HepG2 (cell line): ENCODE results near the gene LARP1B. TPM values are rescaled to one million over a fixed set of nuclear protein-coding genes. Genes with fewer than 3 reads are reported as not detected.

Source experiments
- ATAC-seq: fragments of 200-7000 bp; cut with Tn5 transposase; 3 replicates; pipeline ENCODE4 v1.9.1; 2020; ENCODE audit warnings: mild to moderate bottlenecking, moderate library complexity
- BruUV-seq: library from RNA; stranded (reverse); fragments of 400-500 nt; replicated peaks from 2 replicates; lab custom pipeline; 2021; lab: Mats Ljungman, UMichigan
- CTCF ChIA-PET: fragments of 300-600 bp; formaldehyde crosslinking; extraction: SDS; loops from one replicate; lab custom pipeline; 2021; ENCODE audit warnings: low total read pairs, inconsistent platforms, low intra/inter-chr PET ratio; lab: Yijun Ruan, JAX
- POLR2A ChIA-PET: fragments of 350-600 bp; sonication (Branson Sonifier 250); formaldehyde crosslinking; loops from one replicate; lab custom pipeline; 2020; ENCODE audit warnings: antibody characterized with exemption, inconsistent platforms; lab: Yijun Ruan, JAX
- DNase-seq: peaks from one replicate; pipeline ENCODE4 v3.0.0-alpha.2; 2015; ENCODE audit warnings: low spot score
- FAIRE-seq: peaks from 3 replicates; lab custom pipeline; 2011; peaks lifted over from hg19 to GRCh38; lab: Jason Lieb, UNC
- H2AFZ ChIP-seq: one replicate; pipeline ENCODE4 v1.6.1; 2011; ENCODE audit warnings: low read length, inconsistent platforms
- H3K27ac ChIP-seq: fragments of 300-600 bp; 3 replicates; pipeline ENCODE4 v1.8.0; 2011; ENCODE audit warnings: mixed run types, mild to moderate bottlenecking, mixed read lengths, low read length, inconsistent platforms; ENCODE audit not compliant: insufficient read depth; ENCODE audit errors: extremely low read length
- H3K27me3 ChIP-seq, 2 experiments: fragments of 200-600 bp in 1 of 2; 2 replicates in 1 of 2; 3 replicates in 1 of 2; pipeline versions ENCODE4 v1.6.0 to v1.8.0; 2011; ENCODE audit warnings: low read length in 2 of 2, mild to moderate bottlenecking in 2 of 2, moderate library complexity in 2 of 2, inconsistent platforms in 1 of 2; ENCODE audit not compliant: insufficient read depth in 2 of 2, control insufficient read depth in 1 of 2
- H3K36me3 ChIP-seq, 2 experiments: fragments of 200-600 bp in 1 of 2; replicated peaks in 1 of 2; 2 replicates in 1 of 2; 3 replicates in 1 of 2; pipeline versions ENCODE4 v1.5.1 to v1.8.0; 2011; ENCODE audit warnings: low read length in 2 of 2, inconsistent platforms in 1 of 2; ENCODE audit not compliant: insufficient read depth in 2 of 2, control insufficient read depth in 1 of 2
- H3K4me1 ChIP-seq: 2 replicates; pipeline ENCODE4 v1.5.1; 2012; ENCODE audit warnings: low read length, inconsistent platforms; ENCODE audit not compliant: insufficient read depth
- H3K4me2 ChIP-seq: 2 replicates; pipeline ENCODE4 v1.6.0; 2011; ENCODE audit warnings: low read depth, low read length, inconsistent platforms
- H3K4me3 ChIP-seq, 3 experiments: fragments of 200-600 bp in 1 of 3; sonication (generic), shearing (Covaris generic) in 1 of 3; replicated peaks in 1 of 3; 2 replicates each; pipeline ENCODE4 v1.5.1; 2011 to 2016; ENCODE audit warnings: low read length in 3 of 3, inconsistent platforms in 2 of 3, low read depth in 2 of 3, mild to moderate bottlenecking in 2 of 3, control low read depth in 1 of 3, mixed read lengths in 1 of 3; ENCODE audit not compliant: insufficient read depth in 1 of 3
- H3K79me2 ChIP-seq: one replicate; pipeline ENCODE4 v1.6.1; 2011; ENCODE audit warnings: low read length, inconsistent platforms; ENCODE audit not compliant: insufficient read depth
- H3K9ac ChIP-seq: 2 replicates; pipeline ENCODE4 v1.6.0; 2011; ENCODE audit warnings: mild to moderate bottlenecking, low read depth, low read length, inconsistent platforms; ENCODE audit not compliant: insufficient read depth
- H3K9me3 ChIP-seq: 2 replicates; pipeline ENCODE4 v1.5.1; 2012; ENCODE audit warnings: mild to moderate bottlenecking, low read length
- H4K20me1 ChIP-seq: 2 replicates; pipeline ENCODE4 v1.6.0; 2011; ENCODE audit warnings: inconsistent platforms, mild to moderate bottlenecking, low read length, moderate library complexity; ENCODE audit not compliant: insufficient read depth
- MTA1 ChIP-seq: sonication (generic); formaldehyde crosslinking; IDR thresholded peaks from 2 replicates; pipeline ENCODE4 v1.4.0; 2020; ENCODE audit warnings: missing genetic modification reagents, mild to moderate bottlenecking, borderline replicate concordance
- SUZ12 ChIP-seq: fragments of 150-350 bp; IDR thresholded peaks from 2 replicates; pipeline ENCODE4 v1.6.1; 2014; ENCODE audit warnings: low read depth, low read length
- TAF15 ChIP-seq: fragments of 200-400 bp; formaldehyde crosslinking; IDR thresholded peaks from one replicate; pipeline ENCODE4 v1.6.1; 2018; ENCODE audit warnings: mild to moderate bottlenecking, low read depth, low read length; ENCODE audit not compliant: poor library complexity, severe bottlenecking
- in situ Hi-C: cut with HindIII; loops from 2 replicates; pipeline ENCODE4 v1.10.0; 2017; ENCODE audit warnings: low pct_unique_long_range_greater_than_20kb; ENCODE audit not compliant: extremely low pct_ligation_motif_present
- intact Hi-C: fragments of 100-400 bp; cut with micrococcal nuclease; formaldehyde crosslinking; loops from one replicate; pipeline ENCODE4 v1.10.0; 2022; ENCODE audit not compliant: unreplicated experiment
- polyA plus RNA-seq, 8 experiments: library from polyadenylated mRNA; depleted of rRNA in 3 of 8; stranded (reverse) in 7 of 8; unstranded in 1 of 8; fragments of >200 nt; fragmentation: Illumina TruSeq in 4 of 8; extraction: Trizol in 4 of 8; gene quantifications; 2 replicates each; pipeline versions ENCODE4 v1.2.1 to v1.2.3, GENCODE V29; 2011 to 2016; ENCODE audit warnings: low read depth in 4 of 8, missing spikeins in 1 of 8, mixed read lengths in 1 of 8; ENCODE audit not compliant: insufficient read depth in 1 of 8
- total RNA-seq, 5 experiments: library from RNA; depleted of rRNA; stranded (reverse); fragments of >200 nt; fragmentation: Illumina TruSeq; extraction: Trizol; gene quantifications; 2 replicates each; pipeline ENCODE4 v1.2.3, GENCODE V29; 2016; ENCODE audit warnings: low read depth in 1 of 5
- TF ChIP-seq, protein P1 (sequence below): sonication (generic); formaldehyde crosslinking; IDR thresholded peaks from 2 replicates; pipeline ENCODE4 v1.9.0; 2021; ENCODE audit warnings: missing genetic modification reagents, borderline replicate concordance
- TF ChIP-seq, protein P2 (sequence below): sonication (generic); formaldehyde crosslinking; IDR thresholded peaks from 2 replicates; pipeline ENCODE4 v1.8.1; 2023; ENCODE audit warnings: mild to moderate bottlenecking, missing genetic modification reagents, borderline replicate concordance
- TF ChIP-seq, protein P3 (sequence below): sonication (generic); formaldehyde crosslinking; IDR thresholded peaks from 2 replicates; pipeline ENCODE4 v1.4.0; 2020; ENCODE audit warnings: missing genetic modification reagents

The LARP1B gene
- total and polyA plus RNA-seq, 2 of the 13 experiments (the other 11 are each of a cell fraction or from before 2014, with no cell fraction given) = 19.2 to 52.7 TPM

DNA sequence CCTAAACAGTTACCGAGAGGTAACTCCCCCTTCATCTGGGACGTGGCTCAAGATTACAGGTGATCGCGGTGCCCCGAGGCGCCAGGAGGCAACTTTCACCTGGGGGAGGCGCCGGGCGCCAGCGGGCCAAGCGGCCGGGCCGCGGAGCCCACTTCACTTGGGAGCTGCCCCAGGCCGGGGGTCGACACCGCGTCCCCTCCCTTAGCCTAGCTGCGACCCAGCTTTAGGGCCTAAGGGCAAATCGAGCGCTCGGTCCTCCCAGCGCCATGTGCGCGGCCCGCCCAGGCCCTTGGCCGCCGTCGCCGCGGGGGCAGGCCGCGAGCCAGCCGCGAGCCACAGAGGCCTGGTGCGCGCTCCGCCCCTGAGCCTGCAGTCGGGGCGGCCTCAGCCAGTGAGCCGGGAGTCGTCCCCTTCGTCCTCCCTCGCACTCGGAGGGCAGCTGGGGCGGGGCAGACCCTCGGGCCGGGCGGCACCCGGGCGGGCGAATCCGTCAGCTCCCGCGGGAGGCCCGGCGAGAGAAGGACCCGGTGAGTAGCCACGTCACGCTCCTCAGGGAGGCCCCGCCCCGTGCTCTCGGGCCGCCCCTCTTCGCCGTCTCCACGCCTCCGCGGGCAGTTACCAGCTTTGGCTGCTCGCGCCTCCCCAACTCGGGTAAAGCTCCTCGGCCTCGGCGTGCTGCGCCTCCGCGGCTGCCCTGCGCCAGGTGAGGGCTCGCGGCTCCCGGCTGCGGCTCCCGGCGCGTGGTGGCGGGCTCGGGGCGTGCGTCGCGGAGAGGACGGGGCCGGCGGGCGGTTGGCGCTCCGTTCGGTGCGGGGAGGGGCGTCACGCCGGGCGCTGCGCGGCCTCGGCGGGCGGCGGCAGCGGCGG, at the start of gene LARP1B (continued):
- TF ChIP-seq, protein P1, sequence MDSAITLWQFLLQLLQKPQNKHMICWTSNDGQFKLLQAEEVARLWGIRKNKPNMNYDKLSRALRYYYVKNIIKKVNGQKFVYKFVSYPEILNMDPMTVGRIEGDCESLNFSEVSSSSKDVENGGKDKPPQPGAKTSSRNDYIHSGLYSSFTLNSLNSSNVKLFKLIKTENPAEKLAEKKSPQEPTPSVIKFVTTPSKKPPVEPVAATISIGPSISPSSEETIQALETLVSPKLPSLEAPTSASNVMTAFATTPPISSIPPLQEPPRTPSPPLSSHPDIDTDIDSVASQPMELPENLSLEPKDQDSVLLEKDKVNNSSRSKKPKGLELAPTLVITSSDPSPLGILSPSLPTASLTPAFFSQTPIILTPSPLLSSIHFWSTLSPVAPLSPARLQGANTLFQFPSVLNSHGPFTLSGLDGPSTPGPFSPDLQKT (CRISPR knock-in tag) = peak; percentile 51; the same call in 1 of the 2 replicates
- TF ChIP-seq, protein P2, sequence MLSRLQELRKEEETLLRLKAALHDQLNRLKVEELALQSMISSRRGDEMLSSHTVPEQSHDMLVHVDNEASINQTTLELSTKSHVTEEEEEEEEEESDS (CRISPR knock-in tag) = 0 out of 2 replicates have a peak, but pooled peaks have one; percentile 66
- peak; percentile 59; the same call in 1 of the 2 replicates for TF ChIP-seq MTA1 (CRISPR knock-in tag)

DNA sequence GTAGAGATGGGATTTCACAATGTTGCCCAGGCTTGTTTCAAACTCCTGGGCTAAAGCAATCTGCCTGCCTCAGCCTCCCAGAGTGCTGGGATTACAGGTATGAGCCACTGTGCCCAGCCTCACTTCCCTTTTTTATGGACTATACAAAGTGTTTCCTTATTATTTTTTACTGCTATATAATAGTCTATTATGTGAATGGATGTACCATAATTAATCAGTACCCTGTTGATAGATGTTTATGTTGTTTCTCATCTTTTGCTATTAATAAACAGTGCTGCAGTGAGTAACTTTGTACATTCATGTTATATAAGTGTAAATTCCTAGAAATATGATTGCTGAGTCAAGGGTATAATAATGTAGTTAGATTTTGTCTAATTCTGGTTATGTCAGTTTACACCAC, 35.8 kb upstream of the LARP1B start:
- H4K20me1 ChIP-seq = no peaks in the 10 kb centered on the region
- DNase-seq = no peak
- H3K4me2 ChIP-seq = no peak overlapping the region
- no peak overlapping the region for H3K9ac ChIP-seq
- intact Hi-C loops (no loop called here), in situ Hi-C loops (no loop called here)
- FAIRE-seq = no peak
- H3K36me3 ChIP-seq = peaks cover 2 to 18% of the 10 kb centered on the region in 2 experiments; a peak in 4 of 5 replicates
- 0 out of 2 replicates have a peak, but pooled peaks cover under 1% of the 10 kb centered on the region for H3K4me1 ChIP-seq
- ChIA-PET POLR2A (no interaction called here), CTCF (no interaction called here)
- H3K27ac ChIP-seq = no peak overlapping the region
- ATAC-seq = no peak
- no peak overlapping the region for H2AFZ ChIP-seq
- no peaks in the 10 kb centered on the region for H3K79me2 ChIP-seq
- TF ChIP-seq SUZ12 (no peak), TAF15 (no peak)
- TF ChIP-seq, protein P3, sequence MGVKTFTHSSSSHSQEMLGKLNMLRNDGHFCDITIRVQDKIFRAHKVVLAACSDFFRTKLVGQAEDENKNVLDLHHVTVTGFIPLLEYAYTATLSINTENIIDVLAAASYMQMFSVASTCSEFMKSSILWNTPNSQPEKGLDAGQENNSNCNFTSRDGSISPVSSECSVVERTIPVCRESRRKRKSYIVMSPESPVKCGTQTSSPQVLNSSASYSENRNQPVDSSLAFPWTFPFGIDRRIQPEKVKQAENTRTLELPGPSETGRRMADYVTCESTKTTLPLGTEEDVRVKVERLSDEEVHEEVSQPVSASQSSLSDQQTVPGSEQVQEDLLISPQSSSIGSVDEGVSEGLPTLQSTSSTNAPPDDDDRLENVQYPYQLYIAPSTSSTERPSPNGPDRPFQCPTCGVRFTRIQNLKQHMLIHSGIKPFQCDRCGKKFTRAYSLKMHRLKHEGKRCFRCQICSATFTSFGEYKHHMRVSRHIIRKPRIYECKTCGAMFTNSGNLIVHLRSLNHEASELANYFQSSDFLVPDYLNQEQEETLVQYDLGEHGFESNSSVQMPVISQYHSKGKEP = no peak
- BruUV-seq = no TSS peak
- no peaks in the 10 kb centered on the region for H3K27me3 ChIP-seq
- H3K9me3 ChIP-seq = no peaks in the 10 kb centered on the region
- H3K4me3 ChIP-seq = no peak overlapping the region
